ENCODE measurements around the gene NRXN3.
A peak's percentile ranks its signal among the peaks of the same experiment; 100 is the strongest.

Gene NRXN3

GRCh38 chr14:79419571-79420327 lies 1249.6 kb downstream of the NRXN3 start:
- ChIA-PET POLR2A (no interaction called here), CTCF (interaction anchor here (1.1 kb wide), 1 partner anchor 9 kb away, joined by 3 read pairs; no protein-coding TSS in a partner anchor)
- no CpG with 5 or more reads among the region's 1 CpG for WGBS (ENCODE audit: insufficient coverage)
- H3K9me3 ChIP-seq (ENCODE audit: control extremely low read depth in 1 of 5, control insufficient read depth in 4 of 5, insufficient read depth in 2 of 5, low read depth in 1 of 5, low read length in 4 of 5), result peaks cover 0 to 7% (median 0%) of the 10 kb centered on the region in 5 experiments
- H3K36me3 ChIP-seq (ENCODE audit: control insufficient read depth in 4 of 4, insufficient read depth in 4 of 4, low read length in 3 of 4), result no peaks in the 10 kb centered on the region
- peaks cover 0 to 1% (median 0%) of the 10 kb centered on the region in 5 experiments for H3K27me3 ChIP-seq (replicated peaks in 2 of 5; ENCODE audit: control insufficient read depth in 4 of 5, insufficient read depth in 5 of 5, low read length in 4 of 5)
- H3K4me1 ChIP-seq (ENCODE audit: control extremely low read depth in 1 of 4, control insufficient read depth in 4 of 4, insufficient read depth in 4 of 4, low read length in 3 of 4), result peaks cover 0 to 15% (median 0%) of the 10 kb centered on the region in 4 experiments
- H3K27ac ChIP-seq (ENCODE audit: insufficient read depth in 1 of 2, low read depth in 1 of 2, low read length in 2 of 2, poor library complexity in 1 of 2, severe bottlenecking in 2 of 2), result no peak overlapping the region
- no peak overlapping the region for H3K4me3 ChIP-seq (ENCODE audit: control insufficient read depth in 1 of 7, extremely low read depth in 1 of 7, insufficient read depth in 4 of 7, low read depth in 2 of 7, low read length in 6 of 7)
- DNase-seq, result no peak

GRCh38 chr14:79420725-79421124 lies 1250.6 kb downstream of the NRXN3 start:
- 44% methylated on average over 1 of the region's 2 CpGs for WGBS (ENCODE audit: insufficient coverage)
- Histone ChIP-seq H3K36me3 (ENCODE audit: control insufficient read depth in 4 of 4, insufficient read depth in 4 of 4, low read length in 3 of 4) (no peaks in the 10 kb centered on the region), H3K27me3 (replicated peaks in 2 of 5; ENCODE audit: control insufficient read depth in 4 of 5, insufficient read depth in 5 of 5, low read length in 4 of 5) (peaks cover 0 to 1% (median 0%) of the 10 kb centered on the region in 5 experiments), H3K4me1 (ENCODE audit: control extremely low read depth in 1 of 4, control insufficient read depth in 4 of 4, insufficient read depth in 4 of 4, low read length in 3 of 4) (peaks cover 0 to 15% (median 0%) of the 10 kb centered on the region in 4 experiments), H3K27ac (ENCODE audit: insufficient read depth in 1 of 2, low read depth in 1 of 2, low read length in 2 of 2, poor library complexity in 1 of 2, severe bottlenecking in 2 of 2) (peak overlapping the region; percentile 1 to 17), H3K4me3 (ENCODE audit: control insufficient read depth in 1 of 7, extremely low read depth in 1 of 7, insufficient read depth in 4 of 7, low read depth in 2 of 7, low read length in 6 of 7) (no peak overlapping the region), H3K9me3 (ENCODE audit: control extremely low read depth in 1 of 5, control insufficient read depth in 4 of 5, insufficient read depth in 2 of 5, low read depth in 1 of 5, low read length in 4 of 5) (peaks cover 0 to 6% (median 0%) of the 10 kb centered on the region in 5 experiments)
- ChIA-PET POLR2A (no interaction called here), CTCF (no interaction called here)
- DNase-seq, result peak in 2 of 3 donors; percentile 20 to 38

- WGBS (ENCODE audit: insufficient coverage), result 14% methylated on average over 1 of the region's 1 CpG
- peaks cover 0 to 2% (median 0%) of the 10 kb centered on the region in 5 experiments for H3K9me3 ChIP-seq (ENCODE audit: control extremely low read depth in 1 of 5, control insufficient read depth in 4 of 5, insufficient read depth in 2 of 5, low read depth in 1 of 5, low read length in 4 of 5)
- peaks cover 0 to 4% (median 0%) of the 10 kb centered on the region in 5 experiments for H3K27me3 ChIP-seq (replicated peaks in 2 of 5; ENCODE audit: control insufficient read depth in 4 of 5, insufficient read depth in 5 of 5, low read length in 4 of 5)
- H3K27ac ChIP-seq (ENCODE audit: insufficient read depth in 1 of 2, low read depth in 1 of 2, low read length in 2 of 2, poor library complexity in 1 of 2, severe bottlenecking in 2 of 2), result peak overlapping the region in 1 of 2 experiments; percentile 1
- CTCF ChIA-PET, result interaction anchor here (1.0 kb wide), 1 partner anchor 48 kb away, joined by 3 read pairs; no protein-coding TSS in a partner anchor
- H3K4me3 ChIP-seq (ENCODE audit: control insufficient read depth in 1 of 7, extremely low read depth in 1 of 7, insufficient read depth in 4 of 7, low read depth in 2 of 7, low read length in 6 of 7), result no peak overlapping the region
- peak; percentile 54 to 92 (median 80) for DNase-seq
- H3K36me3 ChIP-seq (ENCODE audit: control insufficient read depth in 4 of 4, insufficient read depth in 4 of 4, low read length in 3 of 4), result no peaks in the 10 kb centered on the region
- H3K4me1 ChIP-seq (ENCODE audit: control extremely low read depth in 1 of 4, control insufficient read depth in 4 of 4, insufficient read depth in 4 of 4, low read length in 3 of 4), result peaks cover 0 to 15% (median 0%) of the 10 kb centered on the region in 4 experiments
- POLR2A ChIA-PET, result interaction anchor here (0.6 kb wide), 1 partner anchor 1234 kb away, joined by 5 read pairs; no protein-coding TSS in a partner anchor
Measured at GRCh38 chr14:79421811-79422210, 1251.6 kb downstream of the NRXN3 start.

GRCh38 chr14:79424462-79424861 lies 1254.3 kb downstream of the NRXN3 start:
- Histone ChIP-seq H3K9me3 (ENCODE audit: control extremely low read depth in 1 of 5, control insufficient read depth in 4 of 5, insufficient read depth in 2 of 5, low read depth in 1 of 5, low read length in 4 of 5) (no peaks in the 10 kb centered on the region), H3K36me3 (ENCODE audit: control insufficient read depth in 4 of 4, insufficient read depth in 4 of 4, low read length in 3 of 4) (no peaks in the 10 kb centered on the region), H3K4me3 (ENCODE audit: control insufficient read depth in 1 of 7, extremely low read depth in 1 of 7, insufficient read depth in 4 of 7, low read depth in 2 of 7, low read length in 6 of 7) (no peak overlapping the region), H3K27me3 (replicated peaks in 2 of 5; ENCODE audit: control insufficient read depth in 4 of 5, insufficient read depth in 5 of 5, low read length in 4 of 5) (peaks cover 0 to 4% (median 0%) of the 10 kb centered on the region in 5 experiments), H3K4me1 (ENCODE audit: control extremely low read depth in 1 of 4, control insufficient read depth in 4 of 4, insufficient read depth in 4 of 4, low read length in 3 of 4) (peaks cover 0 to 14% (median 0%) of the 10 kb centered on the region in 4 experiments), H3K27ac (ENCODE audit: insufficient read depth in 1 of 2, low read depth in 1 of 2, low read length in 2 of 2, poor library complexity in 1 of 2, severe bottlenecking in 2 of 2) (no peak overlapping the region)
- POLR2A ChIA-PET, result no interaction called here
- CTCF ChIA-PET, result no interaction called here
- WGBS (ENCODE audit: insufficient coverage), result no CpG with 5 or more reads among the region's 1 CpG
- no peak for DNase-seq

GRCh38 chr14:79426103-79426755 lies 1256.1 kb downstream of the NRXN3 start:
- H3K4me1 ChIP-seq (ENCODE audit: control extremely low read depth in 1 of 4, control insufficient read depth in 4 of 4, insufficient read depth in 4 of 4, low read length in 3 of 4), result peaks cover 0 to 4% (median 0%) of the 10 kb centered on the region in 4 experiments
- no peaks in the 10 kb centered on the region for H3K9me3 ChIP-seq (ENCODE audit: control extremely low read depth in 1 of 5, control insufficient read depth in 4 of 5, insufficient read depth in 2 of 5, low read depth in 1 of 5, low read length in 4 of 5)
- WGBS (ENCODE audit: insufficient coverage), result 100% methylated on average over 2 of the region's 4 CpGs
- no peaks in the 10 kb centered on the region for H3K36me3 ChIP-seq (ENCODE audit: control insufficient read depth in 4 of 4, insufficient read depth in 4 of 4, low read length in 3 of 4)
- H3K27me3 ChIP-seq (replicated peaks in 2 of 5; ENCODE audit: control insufficient read depth in 4 of 5, insufficient read depth in 5 of 5, low read length in 4 of 5), result peaks cover 0 to 4% (median 0%) of the 10 kb centered on the region in 5 experiments
- ChIA-PET CTCF (no interaction called here), POLR2A (no interaction called here)
- DNase-seq, result no peak
- no peak overlapping the region for H3K4me3 ChIP-seq (ENCODE audit: control insufficient read depth in 1 of 7, extremely low read depth in 1 of 7, insufficient read depth in 4 of 7, low read depth in 2 of 7, low read length in 6 of 7)
- H3K27ac ChIP-seq (ENCODE audit: insufficient read depth in 1 of 2, low read depth in 1 of 2, low read length in 2 of 2, poor library complexity in 1 of 2, severe bottlenecking in 2 of 2), result no peak overlapping the region

GRCh38 chr14:79432640-79433039 lies 1262.5 kb downstream of the NRXN3 start:
- no peaks in the 10 kb centered on the region for H3K36me3 ChIP-seq (ENCODE audit: control insufficient read depth in 4 of 4, insufficient read depth in 4 of 4, low read length in 3 of 4)
- no peaks in the 10 kb centered on the region for H3K27me3 ChIP-seq (replicated peaks in 2 of 5; ENCODE audit: control insufficient read depth in 4 of 5, insufficient read depth in 5 of 5, low read length in 4 of 5)
- H3K9me3 ChIP-seq (ENCODE audit: control extremely low read depth in 1 of 5, control insufficient read depth in 4 of 5, insufficient read depth in 2 of 5, low read depth in 1 of 5, low read length in 4 of 5), result no peaks in the 10 kb centered on the region
- no peak for DNase-seq
- no peak overlapping the region for H3K4me3 ChIP-seq (ENCODE audit: control insufficient read depth in 1 of 7, extremely low read depth in 1 of 7, insufficient read depth in 4 of 7, low read depth in 2 of 7, low read length in 6 of 7)
- H3K27ac ChIP-seq (ENCODE audit: insufficient read depth in 1 of 2, low read depth in 1 of 2, low read length in 2 of 2, poor library complexity in 1 of 2, severe bottlenecking in 2 of 2), result no peak overlapping the region
- ChIA-PET CTCF (no interaction called here), POLR2A (no interaction called here)
- WGBS (ENCODE audit: insufficient coverage), result 100% methylated on average over 1 of the region's 3 CpGs
- no peaks in the 10 kb centered on the region for H3K4me1 ChIP-seq (ENCODE audit: control extremely low read depth in 1 of 4, control insufficient read depth in 4 of 4, insufficient read depth in 4 of 4, low read length in 3 of 4)

- Histone ChIP-seq H3K27ac (ENCODE audit: insufficient read depth in 1 of 2, low read depth in 1 of 2, low read length in 2 of 2, poor library complexity in 1 of 2, severe bottlenecking in 2 of 2) (no peak overlapping the region), H3K9me3 (ENCODE audit: control extremely low read depth in 1 of 5, control insufficient read depth in 4 of 5, insufficient read depth in 2 of 5, low read depth in 1 of 5, low read length in 4 of 5) (no peaks in the 10 kb centered on the region), H3K4me1 (ENCODE audit: control extremely low read depth in 1 of 4, control insufficient read depth in 4 of 4, insufficient read depth in 4 of 4, low read length in 3 of 4) (no peaks in the 10 kb centered on the region), H3K36me3 (ENCODE audit: control insufficient read depth in 4 of 4, insufficient read depth in 4 of 4, low read length in 3 of 4) (no peaks in the 10 kb centered on the region), H3K4me3 (ENCODE audit: control insufficient read depth in 1 of 7, extremely low read depth in 1 of 7, insufficient read depth in 4 of 7, low read depth in 2 of 7, low read length in 6 of 7) (no peak overlapping the region), H3K27me3 (replicated peaks in 2 of 5; ENCODE audit: control insufficient read depth in 4 of 5, insufficient read depth in 5 of 5, low read length in 4 of 5) (no peaks in the 10 kb centered on the region)
- no peak for DNase-seq
- CTCF ChIA-PET, result no interaction called here
- POLR2A ChIA-PET, result no interaction called here
- no CpG with 5 or more reads among the region's 1 CpG for WGBS (ENCODE audit: insufficient coverage)
Measured at GRCh38 chr14:79436335-79436734, 1266.2 kb downstream of the NRXN3 start.

All from common myeloid progenitor, CD34-positive (primary cell).